ENCODE measurements around the gene C6orf89.

- TF ChIP-seq FOXP2 (optimal IDR thresholded peaks at IDR 0.05; ENCODE audit: control extremely low read depth, extremely low read length, insufficient read depth) (no peak), POLR2AphosphoS5 (IDR thresholded peaks at IDR 0.05; ENCODE audit: borderline replicate concordance, low read depth, low read length) (no peak), EZH2 (IDR thresholded peaks at IDR 0.05) (no peak)
Observed at GRCh38 chr6:36907781-36908180, 22.0 kb downstream of the C6orf89 start.

Data from SK-N-MC (cell line).